HG02798 (cell line): ENCODE measurements around the gene MID1.

Experiments used
- ATAC-seq: cut with Tn5 transposase; IDR thresholded peaks from one replicate; pipeline ENCODE4 v1.9.1; 2021; ENCODE audit warnings: mild to moderate bottlenecking; ENCODE audit not compliant: unreplicated experiment, poor library complexity

Gene MID1

DNA sequence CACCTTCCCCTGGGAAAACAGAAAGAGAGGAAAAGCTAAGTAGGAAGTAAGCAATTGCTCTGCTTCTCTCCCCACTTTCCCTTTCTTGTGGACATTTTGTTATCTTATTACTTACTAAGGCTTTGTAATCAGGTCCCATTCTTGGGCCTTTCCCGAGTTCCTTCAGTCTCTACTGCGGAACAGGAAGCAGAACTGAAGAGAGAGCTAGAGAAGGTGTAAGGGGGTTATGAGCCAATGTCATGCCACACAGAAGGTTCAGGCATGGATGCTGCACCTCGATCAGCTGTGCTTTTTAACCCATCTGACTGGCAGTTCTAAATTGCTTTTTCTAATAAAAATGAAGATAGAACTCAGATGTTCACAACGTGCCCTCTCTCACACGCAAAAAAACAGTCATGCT lies 83.6 kb downstream of the MID1 start:
- ATAC-seq, result no peak

DNA sequence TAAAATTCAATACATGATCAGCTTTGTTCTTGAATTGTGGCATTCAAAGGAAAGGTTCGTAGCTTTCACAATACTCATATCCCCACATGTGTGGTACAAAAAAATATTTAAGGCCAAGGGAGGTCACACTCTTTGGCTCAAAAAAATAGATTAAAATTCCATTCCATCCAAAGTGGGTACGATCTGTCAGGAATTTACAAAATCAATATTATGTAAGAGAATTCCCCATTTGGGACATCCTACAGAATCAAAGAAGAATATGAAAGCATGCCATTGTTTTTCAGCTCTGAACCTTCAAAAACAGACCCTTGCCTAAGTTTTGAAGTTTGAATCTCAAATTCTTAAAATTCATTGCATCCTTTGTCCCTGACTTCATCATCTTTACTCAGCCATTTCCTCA lies 85.8 kb downstream of the MID1 start:
- ATAC-seq, result no peak

DNA sequence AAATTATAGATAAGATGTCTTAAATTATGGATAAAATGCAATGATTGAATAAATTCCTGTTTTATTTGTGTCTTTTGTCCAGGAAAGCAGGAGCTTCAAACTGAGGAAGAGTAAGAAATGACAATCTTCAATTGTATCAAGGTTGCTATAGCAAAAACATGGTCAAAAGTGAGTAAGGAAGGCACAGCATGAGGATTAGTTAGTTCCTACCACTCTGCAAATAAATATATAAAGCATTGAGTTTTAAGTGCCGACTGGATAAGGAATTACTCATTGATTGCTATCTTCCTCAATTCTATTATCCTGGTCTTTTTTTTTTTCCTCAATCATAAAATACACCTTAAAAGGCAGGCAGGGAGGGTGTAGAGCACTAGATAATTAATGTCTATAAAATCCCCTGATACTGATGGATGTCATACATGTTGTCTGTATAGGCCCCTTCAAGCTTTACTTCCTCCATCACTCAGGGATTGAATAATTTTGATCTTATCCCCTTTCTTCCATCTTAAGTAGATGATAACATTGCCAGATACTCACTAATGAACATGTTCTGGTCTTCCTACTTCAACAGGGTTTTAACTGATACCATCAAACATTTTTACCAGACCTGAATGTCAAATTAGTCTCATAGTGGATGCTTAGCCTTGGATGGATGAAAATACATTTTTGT lies 86.6 kb downstream of the MID1 start:
- no peak for ATAC-seq

DNA sequence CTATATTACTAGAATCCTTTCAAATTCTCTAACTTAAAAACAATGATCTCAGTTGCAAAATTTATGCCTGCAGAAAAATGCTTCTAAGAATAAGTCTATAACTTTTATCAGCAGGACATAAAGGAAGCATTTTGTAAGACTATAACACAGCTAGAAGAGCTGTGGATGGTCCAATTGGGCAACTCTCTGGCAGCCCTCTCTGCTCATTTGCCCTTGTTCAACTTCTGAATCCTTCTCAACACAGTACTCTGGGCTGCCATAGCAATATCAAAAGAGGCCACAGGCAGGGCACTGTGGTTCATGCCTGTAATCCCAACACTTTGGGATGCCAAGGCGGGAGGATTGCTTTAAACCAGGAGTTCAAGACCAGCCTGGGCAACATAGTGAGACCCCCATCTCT lies 88.5 kb downstream of the MID1 start:
- ATAC-seq, result no peak

DNA sequence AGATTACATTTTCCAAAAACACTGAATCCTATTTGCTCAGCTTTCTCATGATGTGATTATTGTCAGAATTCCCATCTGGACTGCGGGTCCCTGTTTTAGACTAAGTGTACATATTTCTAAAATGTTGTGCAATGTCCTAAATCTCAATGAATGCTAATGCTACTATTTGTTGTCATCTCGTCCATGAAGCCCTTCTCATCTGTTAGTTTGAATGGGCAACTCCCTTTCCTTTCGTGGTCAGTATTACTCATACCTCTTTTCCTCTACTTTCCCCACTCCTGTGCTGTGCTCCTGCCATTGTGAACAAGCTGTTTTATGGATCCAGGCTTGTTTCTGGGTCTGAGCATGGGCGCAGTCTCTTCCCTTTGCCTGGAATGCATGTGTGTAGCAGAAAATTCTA lies 91.0 kb downstream of the MID1 start:
- no peak for ATAC-seq

DNA sequence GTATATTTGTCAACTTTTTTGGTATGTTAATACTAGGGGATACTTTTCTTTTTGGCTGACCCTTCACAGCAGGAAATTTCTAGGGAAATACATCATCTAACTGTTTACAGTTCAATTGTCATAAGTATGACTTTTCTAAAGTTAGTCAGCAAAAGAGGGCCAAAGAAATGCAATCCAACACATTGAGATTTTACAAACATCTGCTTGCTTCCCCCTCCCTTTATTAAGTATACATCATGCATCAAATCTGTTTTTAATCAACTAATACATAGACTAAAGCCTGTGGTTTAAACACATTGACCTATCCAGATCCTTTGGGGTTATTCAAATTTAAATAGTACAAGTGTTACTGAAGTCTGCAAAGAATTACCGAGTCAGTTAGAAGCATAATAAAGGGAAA lies 93.9 kb downstream of the MID1 start:
- ATAC-seq, result no peak

DNA sequence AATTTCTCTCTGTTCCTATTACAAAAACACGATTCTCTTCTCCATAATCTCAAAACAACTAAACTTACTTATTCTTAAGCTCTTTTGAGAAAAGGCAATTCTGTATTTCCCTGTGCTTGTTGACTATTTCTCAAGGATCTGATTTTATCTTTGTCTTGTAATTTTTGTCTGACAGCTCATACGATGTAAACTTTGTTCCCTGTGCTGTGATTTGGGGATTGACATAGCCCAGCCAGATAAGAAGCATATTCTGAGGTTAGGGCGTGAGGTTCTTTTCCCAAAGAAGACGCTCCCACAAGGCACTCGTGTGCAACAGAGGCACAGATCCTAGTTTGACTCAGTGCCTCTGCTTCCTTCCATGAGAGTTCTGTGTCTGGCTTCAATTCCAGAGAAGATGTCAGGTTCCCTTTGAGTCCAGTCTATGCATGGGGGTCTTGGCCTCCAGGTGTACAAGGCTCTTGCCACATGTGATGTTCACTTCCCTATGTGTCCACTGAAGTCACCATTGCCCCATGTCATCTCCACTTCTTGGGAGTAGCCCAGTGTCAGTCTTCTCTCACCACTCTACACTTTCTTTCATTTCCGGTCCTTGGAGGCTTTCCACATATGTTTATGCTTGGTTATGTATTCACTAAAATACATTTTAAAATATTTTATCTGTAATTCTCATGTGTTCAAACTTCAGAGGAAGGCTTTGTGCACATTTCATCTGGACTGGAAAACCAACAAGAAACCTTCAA lies 94.8 kb downstream of the MID1 start:
- ATAC-seq, result no peak

DNA sequence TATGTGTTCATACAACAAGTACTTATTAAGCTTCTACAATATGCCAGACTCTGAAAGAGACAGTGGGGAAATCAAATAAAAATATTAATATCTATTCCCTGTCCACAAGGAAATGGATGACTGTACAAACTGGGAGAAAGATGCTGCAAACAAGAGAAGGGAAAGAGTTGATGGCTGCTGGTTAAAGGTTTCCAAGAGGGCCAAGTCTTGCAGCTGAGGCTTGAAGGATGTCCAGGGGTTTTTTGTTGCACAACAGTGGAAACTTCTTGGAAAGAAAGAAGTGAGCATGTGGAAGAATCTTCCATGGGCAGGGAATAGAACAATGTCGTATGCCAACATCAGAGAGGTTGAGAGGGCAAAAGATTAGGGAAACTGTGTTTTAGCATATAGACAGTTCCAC lies 95.8 kb downstream of the MID1 start:
- no peak for ATAC-seq

DNA sequence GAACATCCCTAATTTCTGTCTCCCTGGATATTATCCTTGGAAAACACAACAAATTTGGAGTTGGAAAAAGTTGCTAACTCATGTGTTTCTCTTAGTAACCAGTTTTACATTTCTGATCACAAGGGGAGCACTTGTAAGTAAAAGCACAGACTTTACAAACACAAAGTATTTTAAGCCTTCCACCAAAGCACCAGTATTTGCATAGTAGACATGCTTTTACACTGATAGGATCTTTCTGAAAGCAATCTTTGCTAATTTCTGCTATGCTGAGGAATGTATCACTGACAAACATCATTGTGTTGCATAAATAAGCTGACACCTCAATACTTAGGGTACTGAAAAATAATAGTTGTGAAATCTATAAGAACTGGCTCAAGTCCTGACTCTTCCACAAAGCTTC lies 100.6 kb downstream of the MID1 start:
- no peak for ATAC-seq

DNA sequence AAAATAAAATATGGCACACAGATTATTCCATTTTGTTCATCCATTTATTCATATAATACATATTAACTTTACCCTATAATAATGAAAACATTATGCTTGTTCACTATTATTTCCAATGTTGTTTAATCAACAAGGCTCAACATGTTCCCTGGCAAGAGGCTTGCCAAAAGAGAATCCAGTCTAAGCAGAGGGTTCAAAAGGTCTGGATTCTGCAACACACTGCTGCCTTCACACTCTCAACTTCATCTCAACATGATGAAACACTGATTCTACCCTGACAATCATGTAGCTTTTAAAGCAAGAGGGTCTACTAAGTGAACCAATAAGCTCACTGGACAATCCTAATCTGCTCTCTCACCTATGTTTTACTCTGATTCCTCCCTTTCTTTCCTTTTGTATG lies 101.1 kb downstream of the MID1 start:
- ATAC-seq, result no peak

DNA sequence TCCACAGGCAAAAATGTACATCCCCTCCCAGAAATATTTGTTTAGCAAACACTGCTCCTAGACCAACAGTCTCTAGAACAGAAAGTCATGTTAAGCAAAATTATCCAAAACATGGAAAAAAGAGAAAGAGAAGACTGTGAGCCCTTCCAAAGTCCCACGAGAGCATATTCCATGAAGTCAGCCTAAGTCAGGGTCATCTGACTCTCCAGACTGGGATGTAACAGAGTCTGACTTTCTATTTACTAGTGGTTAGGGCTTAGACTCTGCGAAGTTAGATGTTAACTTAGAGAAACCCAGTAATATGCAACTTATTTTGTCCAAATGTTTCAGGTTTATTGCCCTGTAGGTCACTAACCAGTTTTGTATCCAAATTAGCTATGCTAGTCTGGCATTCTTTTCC lies 102.3 kb downstream of the MID1 start:
- no peak for ATAC-seq

DNA sequence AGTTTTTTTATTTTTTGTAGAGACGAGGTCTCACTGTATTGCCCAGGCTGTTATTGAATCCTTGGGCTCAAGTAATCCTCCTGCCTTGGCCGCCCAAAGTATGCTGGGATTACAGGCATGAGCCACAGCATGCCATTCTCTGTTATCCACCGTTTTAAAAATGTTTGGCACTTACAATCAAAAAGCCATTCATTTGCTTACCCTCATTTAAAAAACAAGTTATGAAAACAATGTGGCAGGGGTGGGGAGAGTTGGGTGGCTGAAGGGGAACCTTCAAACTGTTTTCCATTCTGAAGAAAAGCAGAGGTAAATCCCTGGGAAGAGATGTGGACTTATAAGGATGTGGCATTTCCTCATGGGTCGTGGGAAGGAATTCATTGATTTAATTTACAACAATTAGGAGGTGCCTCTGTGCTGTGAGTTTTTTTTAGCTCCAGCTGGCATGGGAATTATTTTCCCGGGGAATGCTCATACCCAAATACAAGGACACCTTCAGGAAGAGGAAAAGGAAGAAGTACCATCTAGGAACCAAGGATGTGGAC lies 103.5 kb downstream of the MID1 start:
- ATAC-seq, result no peak

DNA sequence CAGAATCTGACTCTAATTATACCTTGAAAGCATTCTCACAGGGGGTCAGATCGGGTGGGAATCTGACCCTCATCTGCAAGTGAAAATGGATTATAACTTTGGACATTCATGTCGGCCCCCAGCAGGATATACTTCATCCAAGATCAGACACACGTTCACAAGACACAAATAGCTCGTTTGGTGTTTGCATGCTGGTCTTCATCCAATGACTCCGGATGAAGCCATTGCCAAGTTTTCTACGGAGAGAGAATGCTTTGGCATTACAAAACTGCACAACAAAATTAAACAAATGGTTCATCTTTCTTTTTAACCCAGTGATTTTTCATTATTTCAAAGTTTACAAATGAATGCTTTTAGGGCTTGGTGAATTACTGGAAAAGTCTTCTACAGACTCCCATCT lies 105.5 kb downstream of the MID1 start:
- ATAC-seq, result no peak

DNA sequence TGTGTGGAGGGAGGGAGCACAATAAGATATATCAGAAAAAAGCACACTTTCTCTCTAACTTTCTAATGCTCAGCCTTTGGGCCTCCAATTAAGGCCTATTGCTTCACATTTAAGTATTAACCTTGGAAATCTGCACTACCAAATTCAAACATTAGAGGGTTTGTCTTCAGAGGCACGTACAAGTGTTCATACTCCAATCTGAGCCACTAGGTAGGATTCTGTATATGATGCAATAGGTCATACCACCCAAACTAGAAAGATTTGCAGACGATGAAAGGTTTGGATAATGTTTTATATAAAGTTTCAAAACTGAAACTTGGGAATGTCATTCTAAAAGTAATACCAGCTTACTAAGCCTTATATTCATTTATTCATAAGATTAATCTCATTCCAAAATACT lies 106.4 kb downstream of the MID1 start:
- no peak for ATAC-seq

DNA sequence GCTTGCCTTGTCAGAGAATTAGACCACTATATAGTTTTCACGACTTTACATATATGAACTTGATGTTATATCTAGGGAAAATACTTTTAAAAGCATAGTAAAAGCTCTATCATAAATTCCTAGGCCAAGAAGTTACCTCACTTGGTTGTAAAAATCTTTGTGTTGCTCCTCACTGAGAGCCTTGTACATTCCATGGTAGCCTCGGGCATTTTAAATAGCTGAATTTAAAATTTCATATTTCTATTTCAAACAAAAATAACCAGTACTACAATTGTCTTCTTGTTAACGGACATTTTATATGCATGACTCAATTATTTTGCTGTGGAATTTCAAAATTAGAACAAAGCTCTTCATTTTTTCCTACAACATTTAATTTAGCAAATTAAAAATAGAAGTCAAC lies 107.6 kb downstream of the MID1 start:
- no peak for ATAC-seq

DNA sequence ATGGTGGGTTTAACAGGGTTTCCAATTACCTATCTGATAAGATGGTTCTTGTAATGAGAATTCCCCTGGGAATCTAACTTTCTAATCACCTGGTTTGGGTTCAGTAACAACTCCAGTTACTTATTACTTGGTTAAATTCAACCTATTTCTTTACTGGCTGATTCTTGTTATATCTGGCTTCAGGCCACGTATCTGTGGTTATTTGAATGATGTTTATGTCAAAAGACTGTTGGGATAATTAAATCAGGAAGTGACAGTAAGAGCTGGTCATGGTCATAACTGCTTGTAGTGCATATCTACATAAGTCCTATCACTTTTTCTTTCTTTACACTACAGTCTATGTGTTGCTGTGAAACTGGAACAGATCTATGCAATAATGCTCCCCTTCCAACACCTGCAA lies 108.1 kb downstream of the MID1 start:
- ATAC-seq, result no peak

DNA sequence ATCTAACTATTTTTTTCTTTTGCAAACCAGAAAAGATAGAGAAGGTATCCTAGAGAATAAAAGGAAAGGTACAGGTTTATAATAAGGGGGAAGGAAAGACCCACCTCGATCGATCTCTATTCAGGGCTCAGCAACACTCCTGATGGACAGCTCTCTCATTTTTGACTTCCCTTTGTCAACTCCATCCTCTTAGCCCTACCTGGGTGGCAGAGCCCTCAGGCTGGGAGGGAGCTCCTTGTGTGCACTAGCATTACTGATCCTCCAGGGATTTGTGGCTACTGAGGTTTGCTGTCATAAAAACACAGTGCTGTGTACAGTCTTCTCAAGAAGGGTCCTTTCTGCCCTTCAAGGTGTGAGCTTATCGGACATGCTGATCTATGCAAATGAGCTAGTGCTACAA lies 111.0 kb downstream of the MID1 start:
- no peak for ATAC-seq

DNA sequence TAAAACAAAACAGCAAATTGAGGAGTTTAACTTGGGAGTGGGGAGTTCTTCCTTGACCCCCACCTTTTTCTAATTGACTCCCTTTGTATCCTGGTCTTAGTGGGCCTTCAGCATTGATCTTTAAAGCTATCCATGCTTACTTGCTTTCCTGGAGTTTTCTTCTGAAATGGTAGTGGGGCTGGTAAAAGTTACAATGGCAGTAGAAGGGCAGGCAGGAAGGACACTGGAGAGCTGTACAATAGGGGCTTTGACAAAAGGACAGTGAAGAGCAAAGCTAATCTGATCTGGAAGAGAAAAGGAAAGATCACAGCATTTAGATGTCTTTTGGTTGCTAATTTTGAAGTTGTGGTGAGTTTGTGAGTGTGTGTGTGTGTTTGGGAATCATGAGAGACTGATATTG lies 111.5 kb downstream of the MID1 start:
- no peak for ATAC-seq

DNA sequence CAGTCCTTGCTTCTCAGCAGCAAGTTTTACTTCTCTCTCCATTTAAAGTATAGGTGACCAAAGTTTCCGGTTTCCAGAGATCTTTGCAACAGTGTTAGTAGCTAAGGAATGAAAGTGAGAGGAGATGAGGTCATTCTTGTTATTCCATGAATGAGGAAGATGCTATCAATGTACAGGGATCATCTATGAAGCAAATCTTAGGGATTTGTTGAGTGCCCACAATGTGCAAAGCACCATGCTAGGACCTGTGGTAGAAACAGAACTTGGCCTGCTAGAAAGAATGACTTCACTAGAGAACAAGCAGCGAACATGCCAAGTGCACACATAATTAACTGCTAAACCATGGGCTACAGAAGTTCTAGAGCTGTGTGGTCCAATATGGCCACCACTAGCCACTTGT lies 112.5 kb downstream of the MID1 start:
- no peak for ATAC-seq

DNA sequence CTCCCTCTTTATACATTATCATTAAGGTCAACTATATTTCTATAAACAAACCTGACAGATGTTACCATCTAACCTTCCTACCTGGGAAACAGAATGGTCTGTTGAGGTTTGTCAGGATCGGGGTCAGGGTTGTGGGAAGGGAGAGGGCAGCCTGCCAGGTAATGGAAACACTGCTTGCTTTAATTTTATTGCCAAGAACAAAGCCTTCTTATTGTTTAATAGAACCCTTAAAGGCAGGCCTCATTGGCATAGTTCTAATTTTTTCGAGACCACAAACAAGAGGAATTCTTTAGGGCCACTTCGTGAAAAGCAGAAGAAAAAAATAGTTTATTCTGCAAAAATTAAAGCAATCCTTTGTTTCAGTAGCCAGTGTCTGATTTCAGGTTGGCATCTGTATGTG lies 113.2 kb downstream of the MID1 start:
- ATAC-seq, result no peak

DNA sequence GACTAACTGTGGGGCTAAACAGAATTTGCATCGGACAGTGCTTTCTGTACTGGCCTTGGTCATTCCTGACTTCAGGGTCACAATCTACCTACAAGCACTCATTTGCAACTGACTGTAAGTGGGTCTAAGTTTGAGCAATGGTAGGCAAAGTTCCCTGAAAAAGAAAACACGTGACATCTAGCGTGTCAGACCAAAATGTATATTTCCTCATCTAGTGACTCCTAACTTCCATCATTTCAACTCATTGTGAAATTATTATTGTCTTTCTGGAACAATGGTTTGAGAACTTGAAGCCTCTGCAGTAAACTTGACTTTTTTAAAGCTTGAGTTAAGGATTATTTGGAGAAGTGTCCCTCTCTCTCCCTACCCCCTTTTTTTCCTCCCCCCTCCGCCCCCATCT lies 113.6 kb downstream of the MID1 start:
- ATAC-seq, result no peak

DNA sequence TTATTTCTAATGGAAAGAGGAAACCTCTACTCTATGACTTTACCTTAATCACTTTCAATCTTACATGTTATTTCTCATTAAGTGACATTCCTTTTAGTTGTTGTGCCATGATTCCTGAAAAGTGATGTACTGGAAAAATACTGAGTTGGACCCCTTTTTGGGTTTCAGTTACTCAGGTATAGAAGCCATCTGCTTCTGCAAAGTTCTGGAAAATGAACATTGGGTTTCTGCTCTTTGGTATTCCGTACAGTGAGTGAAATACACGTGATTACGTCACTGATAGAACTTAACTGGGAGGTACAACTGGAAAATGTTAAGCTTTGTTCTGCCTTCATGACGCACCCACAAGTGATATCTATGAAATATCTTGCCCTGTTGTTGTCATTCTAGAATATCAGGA lies 114.7 kb downstream of the MID1 start:
- no peak for ATAC-seq
